OCI-LY7 (cell line): Measurements from ENCODE around the gene PEX14. TPM values are rescaled to one million over a fixed set of nuclear protein-coding genes. Genes with fewer than 3 reads are reported as not detected.

Experiments used
- BruUV-seq: library from RNA; stranded (reverse); fragments of 400-500 nt; replicated peaks from 2 replicates; lab custom pipeline; 2021; lab: Mats Ljungman, UMichigan
- CTCF ChIA-PET: fragments of 300-600 bp; sonication (Branson Sonifier 250); formaldehyde crosslinking; loops from one replicate; lab custom pipeline; 2022; ENCODE audit warnings: antibody characterized with exemption; ENCODE audit not compliant: unreplicated experiment; lab: Charles Lee
- POLR2A ChIA-PET: fragments of 300-600 bp; sonication (Branson Sonifier 250); formaldehyde crosslinking; loops from one replicate; lab custom pipeline; 2022; ENCODE audit warnings: antibody characterized with exemption; lab: Charles Lee
- DNase-seq: peaks from one replicate; pipeline ENCODE4 v3.0.0-alpha.2; 2015; ENCODE audit warnings: low spot score
- H2AFZ ChIP-seq: fragments of 200-600 bp; sonication (generic), shearing (Covaris generic); 2 replicates; pipeline ENCODE4 v1.6.1; 2014; ENCODE audit warnings: mild to moderate bottlenecking, antibody characterized with exemption, low read length, moderate library complexity
- H3K27ac ChIP-seq: fragments of 200-600 bp; sonication (generic); 2 replicates; pipeline ENCODE4 v1.5.1; 2014; ENCODE audit warnings: mixed run types, low read depth, mild to moderate bottlenecking, moderate library complexity, low read length, inconsistent platforms; ENCODE audit not compliant: poor library complexity, severe bottlenecking
- H3K36me3 ChIP-seq: fragments of 200-600 bp; sonication (generic); 2 replicates; pipeline ENCODE4 v1.6.1; 2014; ENCODE audit warnings: mild to moderate bottlenecking, antibody characterized with exemption, low read length, moderate library complexity, mixed read lengths; ENCODE audit not compliant: insufficient read depth
- H3K4me1 ChIP-seq: fragments of 200-600 bp; sonication (generic); 2 replicates; pipeline ENCODE4 v1.5.1; 2014; ENCODE audit warnings: mild to moderate bottlenecking, low read length; ENCODE audit not compliant: insufficient read depth, poor library complexity, severe bottlenecking
- H3K4me2 ChIP-seq: fragments of 200-600 bp; sonication (generic); 2 replicates; pipeline ENCODE4 v1.6.1; 2014; ENCODE audit warnings: mild to moderate bottlenecking, low read length
- H3K4me3 ChIP-seq: fragments of 200-600 bp; sonication (generic); 2 replicates; pipeline ENCODE4 v1.5.1; 2014; ENCODE audit warnings: mild to moderate bottlenecking, low read depth, low read length; ENCODE audit not compliant: poor library complexity, severe bottlenecking
- H3K79me2 ChIP-seq: fragments of 200-600 bp; sonication (generic); 2 replicates; pipeline ENCODE4 v1.6.1; 2016; ENCODE audit warnings: low read depth, mild to moderate bottlenecking, low read length, moderate library complexity, mixed read lengths; ENCODE audit not compliant: insufficient read depth
- H3K9me2 ChIP-seq: fragments of 200-600 bp; sonication (generic); 2 replicates; pipeline ENCODE4 v1.6.1; 2016; ENCODE audit warnings: mild to moderate bottlenecking, low read length, mixed read lengths; ENCODE audit not compliant: insufficient read depth
- H3K9me3 ChIP-seq: fragments of 200-600 bp; sonication (generic); 2 replicates; pipeline ENCODE4 v1.6.1; 2014; ENCODE audit warnings: mild to moderate bottlenecking, mixed run types, low read length, mixed read lengths
- H4K20me1 ChIP-seq: fragments of 200-600 bp; sonication (generic); 2 replicates; pipeline ENCODE4 v1.6.1; 2014; ENCODE audit warnings: mild to moderate bottlenecking, antibody characterized with exemption, low read length, moderate library complexity, mixed read lengths; ENCODE audit not compliant: insufficient read depth
- EZH2phosphoT487 ChIP-seq: fragments of 200-600 bp; sonication (generic); IDR thresholded peaks from 2 replicates; pipeline ENCODE4 v1.6.1; 2018; ENCODE audit warnings: low read depth, borderline replicate concordance, mild to moderate bottlenecking, mixed run types, antibody characterized with exemption, low read length, moderate library complexity, mixed read lengths
- intact Hi-C: fragments of 100-400 bp; cut with micrococcal nuclease; formaldehyde crosslinking; loops from one replicate; pipeline ENCODE4 v1.10.0; 2022; ENCODE audit not compliant: unreplicated experiment
- total RNA-seq, 2 experiments: library from RNA; depleted of rRNA in 1 of 2; stranded (reverse); fragments of >200 nt in 1 of 2; shearing (Covaris generic) in 1 of 2; gene quantifications; 2 replicates each; pipeline ENCODE4 v1.2.3, GENCODE V29; 2014 to 2022
- TF ChIP-seq, protein P1 (sequence below): fragments of 200-600 bp; sonication (generic); conservative IDR thresholded peaks from 2 replicates; pipeline ENCODE4 v1.5.1; 2014; ENCODE audit warnings: mild to moderate bottlenecking, antibody characterized with exemption, low read length, moderate library complexity, mixed read lengths

PEX14 gene
- total RNA-seq, 2 experiments from 2014 or later: 14.6 to 24.3 TPM

DNA sequence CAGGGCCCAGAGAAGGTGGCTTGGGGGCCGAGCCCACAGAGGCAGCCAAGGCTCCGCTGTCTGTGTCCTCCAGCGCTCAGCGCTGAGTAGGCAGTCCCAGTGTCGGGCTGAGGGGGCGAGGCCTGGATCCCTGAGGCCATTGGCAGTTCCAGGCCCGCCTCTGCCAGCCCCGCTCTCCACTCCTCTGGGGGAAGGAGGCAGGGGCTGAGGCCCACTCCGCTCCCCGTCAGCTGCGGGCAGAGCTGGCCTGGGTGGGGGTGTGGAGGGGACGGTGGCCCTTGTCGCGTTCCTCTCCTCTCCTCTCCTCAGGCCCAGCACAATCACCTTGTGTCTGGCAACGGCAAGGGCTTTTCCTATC, 188.9 kb downstream of the PEX14 start:
- ChIA-PET POLR2A (no interaction called here), CTCF (no interaction called here)
- Histone ChIP-seq H3K79me2 (no peaks in the 10 kb centered on the region), H3K27ac (no peak overlapping the region), H3K36me3 (no peaks in the 10 kb centered on the region), H3K9me3 (no peaks in the 10 kb centered on the region), H3K4me3 (no peak overlapping the region), H3K9me2 (no peaks in the 10 kb centered on the region), H3K4me1 (no peaks in the 10 kb centered on the region), H4K20me1 (no peaks in the 10 kb centered on the region; the same call in 1 of the 2 replicates), H3K4me2 (no peak overlapping the region), H2AFZ (no peak overlapping the region)
- intact Hi-C loops: no loop called here
- TF ChIP-seq EZH2phosphoT487: no peak
- TF ChIP-seq, protein P1, sequence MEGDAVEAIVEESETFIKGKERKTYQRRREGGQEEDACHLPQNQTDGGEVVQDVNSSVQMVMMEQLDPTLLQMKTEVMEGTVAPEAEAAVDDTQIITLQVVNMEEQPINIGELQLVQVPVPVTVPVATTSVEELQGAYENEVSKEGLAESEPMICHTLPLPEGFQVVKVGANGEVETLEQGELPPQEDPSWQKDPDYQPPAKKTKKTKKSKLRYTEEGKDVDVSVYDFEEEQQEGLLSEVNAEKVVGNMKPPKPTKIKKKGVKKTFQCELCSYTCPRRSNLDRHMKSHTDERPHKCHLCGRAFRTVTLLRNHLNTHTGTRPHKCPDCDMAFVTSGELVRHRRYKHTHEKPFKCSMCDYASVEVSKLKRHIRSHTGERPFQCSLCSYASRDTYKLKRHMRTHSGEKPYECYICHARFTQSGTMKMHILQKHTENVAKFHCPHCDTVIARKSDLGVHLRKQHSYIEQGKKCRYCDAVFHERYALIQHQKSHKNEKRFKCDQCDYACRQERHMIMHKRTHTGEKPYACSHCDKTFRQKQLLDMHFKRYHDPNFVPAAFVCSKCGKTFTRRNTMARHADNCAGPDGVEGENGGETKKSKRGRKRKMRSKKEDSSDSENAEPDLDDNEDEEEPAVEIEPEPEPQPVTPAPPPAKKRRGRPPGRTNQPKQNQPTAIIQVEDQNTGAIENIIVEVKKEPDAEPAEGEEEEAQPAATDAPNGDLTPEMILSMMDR: no peak
- BruUV-seq: no TSS peak
- DNase-seq: no peak

DNA sequence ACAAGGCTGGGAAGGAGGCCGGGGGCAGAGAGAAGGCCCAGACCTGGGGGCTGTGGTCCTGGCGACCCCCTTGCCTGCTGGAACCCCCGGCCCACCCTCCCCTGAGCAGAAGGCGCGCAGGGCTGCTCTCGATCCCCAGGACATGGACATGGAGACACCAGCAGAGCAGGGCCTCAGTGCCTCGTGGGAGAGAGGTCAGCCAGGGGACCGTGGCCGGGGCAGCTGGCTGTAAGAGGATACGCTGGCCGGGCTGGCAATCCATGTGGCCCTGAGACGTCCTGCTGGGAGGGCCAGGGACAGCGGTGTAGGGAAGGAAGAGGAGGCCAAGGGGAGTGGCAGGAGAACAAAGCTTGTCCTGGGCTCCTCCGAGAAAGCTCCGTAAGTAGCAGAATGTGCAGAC, 189.5 kb downstream of the PEX14 start:
- CTCF ChIA-PET: no interaction called here
- no peaks in the 10 kb centered on the region for H3K9me2 ChIP-seq
- no peaks in the 10 kb centered on the region for H3K4me1 ChIP-seq
- no TSS peak for BruUV-seq
- no peak overlapping the region for H3K4me2 ChIP-seq
- no peaks in the 10 kb centered on the region for H3K9me3 ChIP-seq
- POLR2A ChIA-PET: interaction anchor here (0.6 kb wide), 1 partner anchor 184 kb away, joined by 3 read pairs; no protein-coding TSS in a partner anchor
- H3K79me2 ChIP-seq: no peaks in the 10 kb centered on the region
- H4K20me1 ChIP-seq: no peaks in the 10 kb centered on the region; the same call in 1 of the 2 replicates
- no peak overlapping the region for H3K27ac ChIP-seq
- H2AFZ ChIP-seq: no peak overlapping the region
- H3K4me3 ChIP-seq: no peak overlapping the region
- no peak for TF ChIP-seq EZH2phosphoT487
- TF ChIP-seq, protein P1: no peak
- intact Hi-C loops: no loop called here
- DNase-seq: no peak
- H3K36me3 ChIP-seq: no peaks in the 10 kb centered on the region

DNA sequence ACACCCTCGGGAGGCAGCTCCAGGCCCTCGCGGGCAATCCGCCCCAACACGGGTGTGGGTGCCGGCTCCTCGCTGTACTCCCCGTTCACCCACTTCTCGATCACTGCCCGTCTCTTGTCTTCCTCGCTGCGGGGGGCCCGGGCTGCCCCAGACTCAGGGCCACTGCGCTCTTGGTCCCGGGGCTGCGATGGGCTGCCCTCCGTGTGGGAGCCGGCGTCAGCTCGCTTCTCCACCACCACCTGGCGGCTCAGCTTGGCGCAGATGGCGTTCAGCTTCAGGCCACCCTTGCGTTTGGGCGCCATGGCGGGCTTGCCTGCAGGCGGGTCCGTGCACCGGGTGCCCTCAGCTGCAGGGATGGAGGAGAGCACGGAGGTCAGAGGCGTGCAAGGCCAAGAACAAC, 190.5 kb downstream of the PEX14 start:
- Histone ChIP-seq H3K4me2 (no peak overlapping the region), H2AFZ (no peak overlapping the region), H3K4me3 (no peak overlapping the region), H3K27ac (no peak overlapping the region), H3K4me1 (no peaks in the 10 kb centered on the region), H3K79me2 (no peaks in the 10 kb centered on the region), H3K9me3 (no peaks in the 10 kb centered on the region), H3K9me2 (no peaks in the 10 kb centered on the region), H4K20me1 (no peaks in the 10 kb centered on the region; the same call in 1 of the 2 replicates), H3K36me3 (no peaks in the 10 kb centered on the region)
- BruUV-seq: no TSS peak
- intact Hi-C loops: no loop called here
- POLR2A ChIA-PET: interaction anchor here (0.6 kb wide), 1 partner anchor 270 kb away, joined by 3 read pairs; no protein-coding TSS in a partner anchor
- TF ChIP-seq, protein P1: no peak
- TF ChIP-seq EZH2phosphoT487: no peak
- CTCF ChIA-PET: no interaction called here
- DNase-seq: no peak
